Stimulated activated CD4-positive, alpha-beta T cell treated with anti-CD3 and anti-CD28 coated beads, Interleukin-15, amount 100 ng/mL, for 24 hours (primary cell): ENCODE data around the gene SPATA13.

Source experiments
- DNase-seq: peaks from one replicate; pipeline ENCODE4 v3.0.0-alpha.2; 2020

SPATA13 gene

DNA sequence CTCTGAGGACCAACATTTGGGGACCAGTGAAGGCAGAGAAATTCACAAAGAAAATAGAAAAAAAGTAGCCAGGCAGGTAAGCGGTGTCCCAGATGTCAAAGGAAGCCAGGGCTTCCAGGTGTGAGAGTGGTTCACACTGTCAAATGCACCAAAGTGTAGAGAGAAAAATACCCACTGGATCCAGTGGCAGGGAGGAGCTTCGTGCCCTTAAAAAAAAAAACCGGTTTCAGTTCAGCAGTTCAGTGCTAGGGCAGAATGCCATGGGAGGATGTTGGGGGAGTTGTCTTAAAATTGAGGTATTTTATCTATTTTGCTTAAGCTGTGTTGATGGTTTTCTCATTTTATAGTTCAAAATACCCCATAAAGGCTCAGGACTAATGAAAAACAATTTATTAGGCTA, 101.0 kb downstream of the SPATA13 start:
- DNase-seq: no peak

DNA sequence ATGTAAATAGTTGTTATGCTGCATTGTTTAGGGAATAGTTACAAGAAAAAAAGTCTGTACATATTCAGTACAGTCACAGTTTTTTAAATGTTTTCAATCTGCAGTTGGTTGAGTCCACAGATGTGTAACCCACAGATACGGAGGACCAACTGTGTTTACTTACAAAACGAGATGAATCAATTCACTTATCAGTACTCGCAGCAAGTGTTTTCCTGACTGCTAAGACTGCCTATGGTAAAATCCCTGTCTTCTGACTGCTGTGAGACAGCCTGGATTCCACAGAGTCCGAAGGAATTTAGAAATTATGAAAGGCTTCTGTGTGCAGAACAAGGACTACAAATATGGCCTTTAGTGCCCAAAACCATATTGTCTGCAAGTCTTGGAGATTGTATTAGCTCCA, 103.1 kb downstream of the SPATA13 start:
- DNase-seq: no peak

DNA sequence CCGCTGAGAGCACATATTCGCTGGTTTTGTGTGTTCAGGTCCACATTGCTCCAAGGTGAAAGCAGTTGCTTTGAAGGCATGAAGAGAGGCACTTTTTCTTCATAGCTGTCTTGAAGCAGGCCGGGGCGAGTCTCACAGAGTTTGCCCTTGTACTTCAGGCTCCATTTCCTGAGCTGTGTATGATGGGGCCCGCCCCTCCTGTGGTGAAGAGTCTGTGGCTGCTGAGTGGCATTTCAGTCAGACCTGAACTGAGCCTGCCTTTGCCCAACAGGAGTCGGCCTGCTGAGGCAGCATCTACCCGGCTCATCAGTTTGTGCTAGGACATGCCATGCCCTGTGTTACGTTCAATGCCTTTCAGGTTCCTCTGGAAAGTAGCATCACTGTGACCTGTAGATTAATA, 104.5 kb downstream of the SPATA13 start:
- DNase-seq: peak; percentile 87

DNA sequence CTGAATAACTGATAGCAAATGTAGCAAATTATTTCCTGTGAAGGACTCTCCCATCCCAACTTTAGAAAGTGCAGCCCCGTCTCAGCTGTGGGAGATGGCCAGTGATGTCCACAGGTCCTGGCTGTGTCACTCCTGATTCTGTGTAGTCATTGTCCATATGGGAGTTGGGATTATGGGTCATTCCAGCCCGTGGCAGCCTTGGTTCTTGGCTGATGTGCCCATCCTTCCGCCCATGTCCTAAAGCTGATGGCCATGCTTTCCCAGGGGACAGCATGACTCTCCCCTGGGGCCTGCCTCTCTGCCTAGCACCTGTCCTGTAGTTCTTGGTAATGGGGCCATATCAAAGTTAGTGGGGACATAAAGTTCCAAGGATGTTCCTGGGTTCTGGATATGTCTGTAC, 104.9 kb downstream of the SPATA13 start:
- no peak for DNase-seq

DNA sequence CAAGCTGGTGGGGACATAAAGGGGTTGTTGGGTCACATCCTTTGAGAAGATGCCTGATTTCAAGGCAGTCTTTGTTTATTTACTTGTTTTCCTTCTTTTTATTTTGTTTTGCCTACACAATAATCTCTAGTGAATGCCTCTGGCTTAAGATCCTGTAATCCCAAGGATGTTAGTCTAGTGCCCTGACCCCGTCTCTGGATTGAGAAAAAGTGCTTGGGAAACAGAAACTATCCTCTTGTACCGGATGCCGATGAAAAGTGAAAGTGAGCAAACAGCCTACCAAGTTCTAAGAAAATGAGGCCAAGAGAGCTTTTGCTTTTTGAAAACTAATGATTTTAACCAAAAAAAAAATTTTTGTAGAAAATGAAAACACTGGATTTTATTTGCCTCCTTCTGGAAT, 106.8 kb downstream of the SPATA13 start:
- DNase-seq: no peak

DNA sequence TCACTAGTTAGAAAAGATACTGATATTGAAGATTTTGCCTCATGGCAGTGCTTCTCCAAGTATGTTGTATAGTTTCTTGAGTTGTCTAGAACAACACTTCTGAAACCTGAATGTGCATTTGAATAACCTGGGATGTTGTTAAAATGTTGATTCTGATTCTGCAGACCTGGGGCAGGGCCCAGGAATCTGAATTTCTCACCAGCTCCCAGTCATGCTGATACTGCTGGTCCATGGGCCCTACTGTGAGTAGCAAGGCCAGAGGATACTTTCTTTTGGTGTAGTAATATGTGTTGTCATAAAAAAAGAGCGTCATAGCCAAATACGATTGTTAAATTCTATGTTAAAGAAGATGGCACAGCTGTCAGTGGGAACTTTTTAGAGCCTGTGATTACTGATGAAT, 107.3 kb downstream of the SPATA13 start:
- peak; percentile 39 for DNase-seq

DNA sequence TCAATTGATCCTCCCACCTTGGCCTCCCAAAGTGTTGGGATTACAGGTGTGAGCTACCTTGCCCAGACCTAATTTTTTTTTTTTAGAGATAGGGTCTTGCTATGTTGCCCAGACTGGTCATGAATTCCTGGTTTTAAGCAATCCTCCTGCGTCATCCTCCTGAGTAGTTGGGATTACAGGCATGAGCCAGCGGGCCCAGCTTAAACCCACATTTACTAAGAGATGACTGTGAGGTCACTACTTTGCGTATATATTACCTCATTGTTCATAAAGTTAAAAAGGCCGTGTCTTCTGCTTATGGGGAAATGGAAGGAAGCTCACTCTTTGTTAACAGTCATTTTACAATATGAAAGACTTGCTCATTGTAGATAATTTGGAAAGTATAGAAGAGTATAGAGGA, 109.3 kb downstream of the SPATA13 start:
- no peak for DNase-seq

DNA sequence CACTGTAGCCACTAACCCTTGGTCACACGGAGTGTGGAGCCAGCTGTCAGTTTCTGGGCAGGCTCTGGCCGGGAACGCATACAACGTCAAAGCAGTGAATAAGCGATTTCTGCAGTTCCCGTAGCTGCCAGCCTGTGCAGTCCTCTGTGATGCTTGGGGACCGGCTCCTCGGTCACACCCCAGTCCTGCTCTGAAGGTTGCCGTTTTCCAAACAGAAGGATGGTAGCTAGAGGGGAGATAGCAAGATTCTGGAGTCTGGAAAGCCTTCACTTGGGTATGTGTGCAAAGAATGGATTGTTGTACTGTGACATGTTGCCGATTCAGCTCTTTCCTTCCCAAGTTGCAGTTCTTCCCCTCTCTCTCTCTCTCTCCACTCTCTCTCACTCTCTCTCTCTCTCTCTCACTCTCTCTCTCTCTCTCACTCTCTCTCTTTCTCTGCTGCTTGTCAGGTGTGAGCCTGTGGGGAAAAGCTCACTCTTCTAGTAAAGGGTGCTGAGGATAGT, 110.2 kb downstream of the SPATA13 start:
- peak; percentile 68 for DNase-seq

DNA sequence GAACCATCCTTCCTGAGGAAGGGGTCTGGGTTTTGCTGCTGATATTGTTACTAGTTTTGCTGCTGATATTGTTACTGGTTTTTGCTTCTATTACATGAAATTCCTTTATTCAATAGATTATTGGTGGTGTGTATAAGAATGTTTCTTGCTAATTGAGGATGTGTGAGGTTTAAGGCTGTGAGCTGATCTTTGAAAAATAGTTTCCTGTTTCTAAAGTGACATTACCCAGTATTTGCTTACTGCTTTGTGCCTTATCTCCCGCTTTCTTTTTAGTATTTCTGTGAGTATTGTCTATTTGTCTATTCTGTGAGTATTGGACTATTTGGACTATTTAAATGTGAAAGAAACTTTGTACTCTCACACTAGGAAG, 110.7 kb downstream of the SPATA13 start:
- DNase-seq: no peak

DNA sequence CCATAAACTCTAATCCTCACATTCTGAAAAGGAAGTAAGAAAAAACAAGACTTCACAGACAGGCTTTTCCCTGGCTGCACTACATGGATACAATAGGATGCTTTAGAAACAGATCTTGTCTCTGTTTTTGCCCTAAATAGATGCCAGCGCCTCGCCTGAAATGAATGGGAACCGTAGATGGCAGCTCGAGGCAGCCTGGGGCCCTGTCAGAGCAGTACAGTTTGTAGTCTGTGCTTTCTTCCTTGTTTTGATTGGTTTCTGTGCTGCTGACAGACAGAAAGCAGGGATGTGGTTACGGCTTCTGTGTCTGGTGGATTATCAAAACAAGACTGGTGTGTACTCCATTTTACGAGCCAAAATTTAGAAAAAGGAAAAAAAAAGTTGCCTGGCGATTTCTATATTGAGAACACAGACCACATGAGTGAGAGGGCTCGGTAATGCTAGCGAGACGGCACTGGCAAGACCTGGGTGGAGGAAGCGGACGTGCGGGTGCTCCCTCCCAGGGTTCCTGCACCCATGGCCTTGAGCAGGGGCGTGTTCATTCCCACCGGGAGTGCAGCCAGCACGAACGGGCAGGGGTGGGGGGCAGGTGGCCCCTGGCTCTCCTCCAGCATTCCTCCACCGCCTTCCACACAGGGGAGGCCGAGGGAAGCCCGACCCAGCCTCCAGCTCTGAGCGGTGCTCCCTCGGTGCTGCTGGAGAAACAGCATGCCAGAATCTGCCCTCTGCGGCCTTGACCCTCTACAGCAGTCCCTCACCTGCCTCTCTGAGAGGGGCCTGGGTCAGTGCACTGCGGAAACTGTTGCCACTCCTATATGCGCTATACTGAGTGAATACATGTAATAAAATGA, 111.3 kb downstream of the SPATA13 start:
- DNase-seq: peak; percentile 65

DNA sequence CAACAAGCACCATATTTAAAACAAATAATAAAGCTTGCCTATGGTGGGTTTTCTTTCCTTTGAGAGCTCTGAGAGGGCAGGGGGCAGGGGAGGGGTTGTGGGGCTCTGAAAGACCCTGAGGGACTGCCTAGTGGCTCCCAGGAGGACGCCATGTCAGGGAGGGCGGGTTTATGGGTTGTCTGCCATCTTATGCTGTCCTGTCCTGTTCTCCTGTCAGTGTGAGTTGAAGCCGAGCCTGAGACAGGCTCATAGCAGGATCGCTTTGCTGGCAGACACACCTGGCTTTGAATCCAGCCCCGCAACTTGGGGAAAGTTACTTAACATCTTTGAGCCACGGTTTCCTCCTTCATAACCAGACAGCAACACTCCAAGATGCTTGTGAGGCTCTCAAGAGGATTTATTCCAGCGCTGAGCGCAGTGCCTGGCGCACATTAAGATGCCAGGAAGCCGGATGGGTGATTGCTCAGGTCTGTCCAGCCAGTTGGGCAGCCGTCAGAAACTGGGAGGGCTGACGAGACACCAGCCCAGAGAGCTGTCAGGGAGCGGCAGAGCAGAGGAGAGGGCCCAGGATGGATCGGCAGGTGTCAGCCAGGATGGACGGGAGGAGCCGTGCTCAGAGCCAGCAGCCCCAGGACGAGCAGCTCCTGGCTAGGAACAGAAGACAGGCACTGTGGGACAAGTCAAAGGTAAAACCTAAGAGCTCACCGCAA, 112.1 kb downstream of the SPATA13 start:
- DNase-seq: no peak

DNA sequence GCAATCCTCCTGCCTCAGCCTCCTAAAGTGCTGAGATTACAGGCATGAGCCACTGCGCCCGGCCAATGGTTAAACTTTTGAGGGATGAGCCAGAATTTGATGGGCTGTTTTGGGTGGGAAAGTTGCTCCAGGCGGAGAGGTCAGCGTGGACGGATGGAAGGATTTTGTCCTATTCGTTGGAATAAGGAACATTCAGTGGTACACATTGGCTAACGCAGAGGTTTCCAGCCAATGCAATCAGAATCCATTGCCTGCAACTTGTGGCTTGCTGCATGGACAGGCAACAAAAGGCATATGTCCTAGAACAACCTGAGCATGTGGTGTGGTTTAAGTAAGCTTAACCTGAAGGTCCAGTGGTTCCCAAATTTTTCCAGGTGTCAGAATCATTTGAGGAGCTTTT, 113.4 kb downstream of the SPATA13 start:
- no peak for DNase-seq

DNA sequence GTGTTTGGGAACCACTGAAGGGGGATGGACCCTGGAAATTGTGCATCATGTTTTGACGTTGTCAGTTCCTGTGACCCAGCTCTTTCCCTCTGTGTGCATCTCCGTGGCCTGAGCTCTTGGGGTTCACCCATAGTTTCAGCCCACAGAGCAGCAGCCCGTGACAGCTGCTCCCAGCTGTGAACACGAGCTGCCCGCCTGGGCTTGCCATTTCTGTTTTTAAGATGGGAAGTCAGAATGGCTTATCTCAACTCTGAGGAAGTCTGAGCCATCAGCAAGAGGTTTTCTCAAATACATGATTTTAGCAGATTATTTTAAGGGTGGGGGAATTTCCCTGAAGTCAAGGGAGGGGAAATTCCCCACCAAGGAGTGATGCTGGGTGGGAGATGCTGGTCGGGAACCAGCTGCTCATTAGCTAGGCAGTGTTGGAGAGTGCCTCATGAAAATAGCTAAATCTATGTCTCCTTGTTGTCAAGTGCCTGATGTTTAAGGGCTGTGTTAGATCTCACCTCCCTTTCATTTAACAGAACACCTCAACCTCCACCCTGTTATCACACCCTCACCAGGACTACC, 114.0 kb downstream of the SPATA13 start:
- DNase-seq: peak; percentile 84

DNA sequence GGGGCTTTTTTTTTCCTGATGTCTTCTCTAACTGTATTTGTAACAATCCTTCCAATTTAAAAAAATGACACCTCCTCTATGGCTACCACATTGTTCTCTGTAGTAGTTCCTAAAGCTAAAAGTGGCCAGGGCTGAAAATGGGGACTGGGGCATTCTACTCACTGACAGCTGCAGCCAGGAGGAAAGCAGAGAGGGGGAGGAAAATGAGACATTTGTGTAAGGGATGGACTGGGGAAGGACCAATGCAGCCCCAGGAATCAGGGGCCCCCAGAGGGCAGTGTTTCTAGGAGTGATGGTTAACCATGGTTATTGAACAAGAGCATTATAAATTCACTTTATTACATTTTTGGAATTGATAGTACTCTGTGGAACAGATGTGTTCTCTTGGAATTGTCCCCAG, 114.5 kb downstream of the SPATA13 start:
- no peak for DNase-seq

DNA sequence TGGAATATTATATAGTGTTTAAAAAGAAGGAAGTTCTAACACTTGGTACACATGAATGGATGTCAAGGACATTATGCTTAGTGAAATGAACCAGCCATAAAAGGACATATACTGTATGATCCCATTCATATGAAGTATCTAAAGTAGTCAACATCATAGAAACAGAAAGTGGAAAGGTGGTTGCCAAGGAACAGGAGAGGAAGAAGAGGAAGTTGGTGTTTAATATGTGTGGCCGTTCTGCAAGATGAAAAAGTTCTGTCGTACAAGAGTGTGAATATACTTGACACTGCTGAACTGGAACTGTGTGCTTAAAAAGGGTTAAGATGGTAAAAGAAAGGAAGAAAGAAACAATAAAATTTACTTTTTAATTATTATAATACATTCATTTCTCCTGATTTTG, 115.8 kb downstream of the SPATA13 start:
- DNase-seq: no peak

DNA sequence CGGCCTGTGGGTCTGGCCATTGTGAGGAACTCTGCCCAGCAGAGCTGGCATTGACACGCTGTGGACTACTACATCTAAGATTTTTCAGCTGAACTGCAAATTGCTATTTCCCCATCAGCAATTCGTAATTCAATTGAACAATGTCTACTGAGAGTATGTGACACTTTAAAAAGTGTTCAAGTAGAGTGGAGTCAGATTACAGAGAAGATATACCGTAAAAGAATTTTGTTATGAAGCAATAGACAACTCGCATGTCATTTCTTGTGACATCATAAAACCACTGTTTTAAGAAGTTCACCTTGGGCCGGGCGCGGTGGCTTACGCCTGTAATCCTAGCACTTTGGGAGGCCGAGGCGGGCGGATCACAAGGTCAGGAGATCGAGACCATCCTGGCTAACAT, 116.3 kb downstream of the SPATA13 start:
- no peak for DNase-seq

DNA sequence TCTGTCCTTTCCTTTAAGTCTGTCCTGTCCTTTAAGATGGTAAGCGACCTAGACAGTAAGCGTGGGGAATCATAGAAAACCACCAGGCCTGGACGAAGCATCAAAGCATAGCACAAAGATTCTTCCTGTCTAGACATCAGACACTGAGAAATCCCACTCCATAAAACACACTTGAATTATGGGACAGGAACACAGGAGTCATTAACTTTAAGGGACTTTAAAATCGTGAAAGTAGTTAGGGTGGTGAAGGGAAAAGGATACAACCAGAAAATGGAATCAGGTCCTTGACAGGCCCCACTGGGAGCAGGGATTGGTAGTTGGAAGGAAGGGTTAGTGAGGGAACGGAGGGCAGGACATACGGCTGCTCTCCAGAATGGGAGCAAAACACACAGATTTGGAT, 117.2 kb downstream of the SPATA13 start:
- no peak for DNase-seq

DNA sequence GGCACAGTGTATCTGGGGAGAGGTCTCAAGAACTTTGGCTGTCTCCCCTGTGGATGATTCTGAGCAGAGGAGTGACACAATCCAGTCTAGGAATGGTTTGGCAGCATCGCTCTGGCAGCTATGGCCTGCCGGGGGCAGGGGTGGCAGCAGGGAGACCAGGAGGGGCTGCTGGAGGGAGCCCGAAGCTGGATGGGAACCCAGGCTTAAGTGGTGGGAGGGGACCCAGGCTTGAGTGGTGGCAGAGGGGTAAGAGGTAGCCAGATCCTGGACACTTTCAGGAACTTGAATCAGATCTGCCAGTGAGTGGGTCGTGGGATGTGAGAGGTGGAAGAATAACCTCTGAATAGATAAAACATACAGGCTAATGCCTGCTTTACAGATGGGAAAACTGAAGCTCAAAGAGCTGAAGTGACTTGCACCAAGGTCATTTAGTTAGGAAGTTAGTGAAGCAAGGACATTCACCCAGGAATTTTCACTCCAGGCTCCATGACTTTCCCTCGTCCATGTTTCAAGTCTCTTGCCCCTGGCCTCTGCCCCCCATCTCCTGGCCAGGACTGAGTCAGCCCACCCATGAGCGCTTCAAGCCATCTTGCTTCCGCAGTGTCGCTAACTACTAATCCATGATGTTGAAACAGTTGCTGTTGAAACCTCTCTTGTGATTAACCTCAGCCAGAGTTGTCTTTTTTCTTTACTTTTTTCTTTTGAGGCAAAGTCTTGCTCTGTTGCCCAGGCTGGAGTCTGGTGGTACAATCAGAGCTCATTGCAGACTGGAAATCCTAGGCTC, 119.0 kb downstream of the SPATA13 start:
- DNase-seq: no peak

DNA sequence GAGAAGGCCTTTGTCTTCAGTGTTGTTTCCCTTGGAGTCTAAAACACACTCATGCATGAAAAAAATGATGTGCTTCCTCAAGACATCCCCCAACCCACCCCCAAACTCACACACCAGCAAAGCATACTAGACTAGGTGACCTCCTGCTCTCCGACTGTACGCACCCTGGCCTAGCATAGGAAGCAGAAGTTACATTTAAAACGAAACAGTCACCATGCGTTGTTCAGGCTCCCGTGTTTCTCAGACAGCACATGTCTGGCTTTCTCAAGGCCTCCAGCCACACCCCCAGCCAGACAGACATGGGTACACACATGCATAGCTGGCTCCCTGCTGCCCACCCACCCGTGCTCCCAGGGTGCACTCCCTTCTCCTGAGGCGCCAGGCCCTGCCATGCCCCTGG, 120.2 kb downstream of the SPATA13 start:
- no peak for DNase-seq

DNA sequence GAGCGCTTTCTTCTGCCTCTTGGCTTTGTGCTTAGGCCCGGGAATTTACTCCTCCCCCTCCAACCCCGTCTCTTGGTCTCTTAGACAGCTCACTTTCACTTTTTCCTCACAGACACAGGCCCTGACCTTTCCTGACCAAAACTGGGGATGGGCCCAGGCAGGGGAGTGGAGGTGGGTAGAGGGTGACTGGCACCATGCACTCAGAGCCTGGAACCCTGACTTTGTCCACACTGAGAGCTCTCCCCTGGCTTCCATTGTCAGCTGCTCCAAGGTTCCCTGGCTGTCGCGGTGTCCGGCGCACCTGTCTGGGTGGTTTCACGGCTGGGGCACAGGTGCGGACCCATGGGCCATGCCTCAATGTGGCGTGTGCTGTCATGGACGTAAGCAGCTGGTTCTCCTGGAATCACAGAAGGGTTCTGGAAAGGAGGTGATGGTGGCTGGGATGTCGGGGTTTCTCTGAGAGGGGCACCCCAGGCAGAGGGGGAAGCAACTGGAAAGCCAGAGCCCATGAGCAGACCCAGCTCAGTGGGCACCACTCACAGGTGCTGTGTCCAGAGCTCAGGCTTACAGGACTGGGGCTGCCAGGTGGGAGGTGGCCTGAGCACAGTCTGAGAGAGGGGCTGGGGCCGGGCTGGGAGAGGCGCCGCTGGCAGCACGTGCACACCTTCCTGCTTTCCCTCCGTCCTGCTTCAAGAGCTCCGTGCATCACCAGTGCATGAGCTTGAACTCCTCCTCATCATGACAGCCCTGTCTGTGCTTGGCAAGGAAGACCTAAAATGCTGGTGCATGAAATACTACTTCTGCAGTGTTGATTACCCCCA, 120.9 kb downstream of the SPATA13 start:
- DNase-seq: no peak

DNA sequence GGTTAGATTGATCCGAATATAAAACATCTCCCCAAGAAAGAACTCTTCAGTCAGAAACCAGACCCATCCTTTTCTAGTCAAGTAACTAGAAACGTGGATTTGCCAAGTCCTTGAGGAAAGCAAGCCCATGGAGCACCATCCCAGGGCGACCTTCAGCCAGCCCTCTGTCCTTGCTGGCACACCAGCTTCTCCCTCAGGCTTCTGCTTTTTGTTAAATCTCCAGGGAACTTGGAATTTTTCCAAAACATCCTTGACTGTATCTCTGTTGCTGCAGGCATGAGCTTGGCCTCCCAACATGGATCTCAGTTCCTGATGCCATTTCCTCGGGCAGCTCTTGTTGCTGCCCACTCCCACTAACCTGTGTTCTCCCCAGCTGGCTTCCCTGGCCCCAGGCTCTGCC, 121.7 kb downstream of the SPATA13 start:
- no peak for DNase-seq

DNA sequence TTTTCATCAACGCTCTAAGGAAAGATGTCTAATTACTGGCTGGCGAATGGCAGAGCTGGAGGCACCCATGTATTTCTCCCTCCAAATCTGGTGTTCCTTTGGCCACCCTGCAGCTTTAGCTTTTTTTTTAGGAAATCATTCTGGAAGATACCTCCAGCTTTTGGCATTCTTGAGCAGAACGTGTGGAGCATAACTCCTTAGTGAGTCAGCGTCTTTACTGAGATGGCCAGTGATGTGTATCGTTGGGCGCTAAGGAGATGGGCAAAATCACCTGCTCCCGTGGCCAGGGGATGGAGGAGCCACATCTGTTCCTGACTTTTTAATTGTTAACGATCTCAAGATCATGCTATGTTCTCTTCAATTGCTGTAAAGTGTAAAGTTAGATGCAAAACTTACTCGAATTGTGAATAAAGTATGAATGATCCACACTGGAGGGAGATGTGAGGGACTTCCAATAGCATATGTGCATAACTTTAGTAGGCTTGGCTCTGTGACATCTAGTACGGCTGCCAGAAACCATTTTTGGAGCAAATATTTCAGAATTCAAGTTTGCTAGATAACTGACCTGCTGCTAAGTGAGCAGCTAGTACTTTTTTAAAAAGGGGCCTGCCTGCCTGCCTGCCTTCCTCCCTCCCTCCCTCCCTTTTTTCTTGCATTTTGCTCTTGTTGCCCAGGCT, 124.5 kb downstream of the SPATA13 start:
- DNase-seq: no peak
